Immature natural killer cell (primary cell): ENCODE results near the gene DCBLD2. TPM values are rescaled to one million over a fixed set of nuclear protein-coding genes. Genes with fewer than 3 reads are reported as not detected.

ENCODE experiments used
- DNase-seq, 3 donors: peaks; one replicate each; pipeline ENCODE4 v3.0.0; 2022; ENCODE audit warnings: mixed read lengths in 1 of 3
- H3K27ac Mint-ChIP-seq, 6 donors: one replicate each; pipeline ENCODE4 v1.8.0; 2020; ENCODE audit warnings: mixed read lengths in 6 of 6, mild to moderate bottlenecking in 5 of 6, inconsistent platforms in 4 of 6, moderate library complexity in 3 of 6
- H3K27me3 Mint-ChIP-seq, 3 donors: one replicate each; pipeline ENCODE4 v1.8.0; 2020 to 2021; ENCODE audit warnings: low read depth in 3 of 3, mild to moderate bottlenecking in 3 of 3, mixed read lengths in 3 of 3, moderate library complexity in 3 of 3, inconsistent platforms in 1 of 3
- H3K36me3 Mint-ChIP-seq, 3 donors: one replicate each; pipeline ENCODE4 v1.8.0; 2020; ENCODE audit warnings: mixed read lengths in 3 of 3, inconsistent platforms in 2 of 3, mild to moderate bottlenecking in 2 of 3
- H3K4me1 Mint-ChIP-seq, 2 donors: one replicate each; pipeline ENCODE4 v1.8.0; 2020; ENCODE audit warnings: inconsistent platforms in 2 of 2, mild to moderate bottlenecking in 2 of 2, mixed read lengths in 2 of 2, moderate library complexity in 1 of 2
- H3K4me3 Mint-ChIP-seq, 5 donors: one replicate each; pipeline ENCODE4 v1.8.0; 2020; ENCODE audit warnings: mild to moderate bottlenecking in 5 of 5, mixed read lengths in 5 of 5, inconsistent platforms in 3 of 5, moderate library complexity in 3 of 5
- H3K9me3 Mint-ChIP-seq, 6 donors: one replicate each; pipeline ENCODE4 v1.8.0; 2020; ENCODE audit warnings: mild to moderate bottlenecking in 6 of 6, mixed read lengths in 6 of 6, inconsistent platforms in 4 of 6, moderate library complexity in 3 of 6
- polyA plus RNA-seq, 3 donors: library from polyadenylated mRNA; unstranded; fragments of 300-500 nt; fragmentation: Illumina TruSeq; gene quantifications; one replicate each; pipeline ENCODE4 v1.2.3, GENCODE V29; 2021

The DCBLD2 gene
- polyA plus RNA-seq, 3 donors from 2014 or later, result 0.04 to 1.0 TPM; not detected in 1

DNA sequence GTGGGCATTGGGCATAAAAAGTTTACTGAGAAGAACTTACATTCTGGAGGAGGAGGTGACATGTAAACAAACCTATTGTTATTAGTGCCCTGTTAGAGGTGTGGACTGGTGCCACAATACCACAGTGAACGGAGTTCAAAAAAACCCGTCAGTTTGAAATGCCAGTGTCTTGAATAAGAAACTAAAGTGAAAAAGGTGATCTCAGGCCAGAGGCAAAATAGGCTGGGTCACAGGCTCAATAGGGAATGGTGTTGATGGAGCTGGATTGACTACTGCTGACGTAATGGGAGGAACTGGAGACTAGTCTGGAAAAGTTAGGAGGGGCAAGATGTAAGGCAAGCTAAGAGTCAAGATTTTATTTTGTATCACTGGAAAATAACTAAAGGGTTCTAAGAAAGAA, 1.6 kb upstream of the DCBLD2 start:
- DNase-seq, result no peak
- Mint-ChIP-seq H3K4me1 (peaks cover 17 to 18% of the 10 kb centered on the region in 2 donors), H3K4me3 (peak overlapping the region in 3 of 5 donors; percentile 7 to 15 (median 7)), H3K27ac (no peak overlapping the region), H3K9me3 (peaks cover 0 to 2% (median 0%) of the 10 kb centered on the region in 6 donors), H3K36me3 (no peaks in the 10 kb centered on the region), H3K27me3 (peaks cover 4 to 5% (median 4%) of the 10 kb centered on the region in 3 donors)

- Mint-ChIP-seq H3K4me1 (peaks cover 17 to 18% of the 10 kb centered on the region in 2 donors), H3K27me3 (peaks cover 2 to 5% (median 4%) of the 10 kb centered on the region in 3 donors), H3K36me3 (no peaks in the 10 kb centered on the region), H3K4me3 (peak overlapping the region; percentile 86 to 93 (median 89)), H3K27ac (peak overlapping the region in 4 of 6 donors; percentile 2 to 84 (median 70)), H3K9me3 (peaks cover 0 to 2% (median 0%) of the 10 kb centered on the region in 6 donors)
- peak in 1 of 3 donors; percentile 5 for DNase-seq
These were observed 851 bp upstream of the DCBLD2 start for GRCh38 chr3:98902351-98902740.

DNA sequence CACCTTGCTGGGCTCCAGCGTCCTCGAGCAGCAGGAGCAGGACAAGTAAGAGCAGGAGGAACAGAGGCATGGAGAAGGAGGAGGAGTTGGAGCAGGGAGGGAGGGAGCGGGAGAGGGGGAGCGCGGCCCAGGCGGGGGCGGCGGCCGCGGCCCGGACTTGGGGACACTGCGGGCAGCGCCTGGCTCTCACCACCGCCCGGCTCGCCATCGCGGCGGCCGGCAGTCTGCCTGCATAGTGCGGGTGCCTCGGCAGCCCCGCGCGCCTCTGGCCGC, 440 bp downstream of the DCBLD2 start:
- Mint-ChIP-seq H3K4me3 (peak overlapping the region; percentile 63 to 93 (median 79)), H3K27me3 (peaks cover 2 to 5% (median 4%) of the 10 kb centered on the region in 3 donors), H3K36me3 (no peaks in the 10 kb centered on the region), H3K9me3 (peaks cover 0 to 2% (median 0%) of the 10 kb centered on the region in 6 donors), H3K27ac (no peak overlapping the region), H3K4me1 (peaks cover 17 to 18% of the 10 kb centered on the region in 2 donors)
- DNase-seq, result no peak

- peaks cover 17 to 18% of the 10 kb centered on the region in 2 donors for H3K4me1 Mint-ChIP-seq
- H3K27ac Mint-ChIP-seq, result no peak overlapping the region
- DNase-seq, result no peak
- H3K4me3 Mint-ChIP-seq, result peak overlapping the region; percentile 63 to 88 (median 79)
- no peaks in the 10 kb centered on the region for H3K36me3 Mint-ChIP-seq
- peaks cover 2 to 5% (median 4%) of the 10 kb centered on the region in 3 donors for H3K27me3 Mint-ChIP-seq
- peaks cover 0 to 2% (median 0%) of the 10 kb centered on the region in 6 donors for H3K9me3 Mint-ChIP-seq
These were observed 1.0 kb downstream of the DCBLD2 start for GRCh38 chr3:98900265-98901118.

DNA sequence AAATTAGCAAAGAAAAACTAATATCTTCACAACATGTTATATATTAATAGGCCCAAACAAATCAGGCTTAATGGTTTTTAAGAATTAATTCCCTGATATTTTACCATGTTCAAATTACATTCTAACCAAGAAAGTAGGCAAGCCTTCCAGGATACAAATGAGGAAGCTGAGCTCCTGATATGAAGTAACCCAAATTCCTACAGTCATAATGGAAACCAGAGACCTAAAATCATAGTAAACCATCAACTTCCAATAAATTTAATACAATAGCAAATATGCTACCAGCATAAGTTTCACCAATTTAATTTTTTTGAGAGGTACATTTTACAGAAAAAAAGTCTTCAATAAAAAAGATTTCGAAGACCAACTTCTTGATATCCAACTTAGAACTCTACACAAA, 3.8 kb downstream of the DCBLD2 start:
- Mint-ChIP-seq H3K36me3 (no peaks in the 10 kb centered on the region), H3K4me3 (no peak overlapping the region)

GRCh38 chr3:98894791-98895576, 6.5 kb downstream of the DCBLD2 start:
- no peak overlapping the region for H3K4me3 Mint-ChIP-seq
- peaks cover 1 to 5% (median 4%) of the 10 kb centered on the region in 3 donors for H3K27me3 Mint-ChIP-seq
- H3K36me3 Mint-ChIP-seq, result no peaks in the 10 kb centered on the region
- no peaks in the 10 kb centered on the region for H3K9me3 Mint-ChIP-seq
- H3K4me1 Mint-ChIP-seq, result no peaks in the 10 kb centered on the region
- no peak for DNase-seq
- H3K27ac Mint-ChIP-seq, result no peak overlapping the region

More for the DNA sequence above, 3.8 kb downstream of the DCBLD2 start:
- DNase-seq, result no peak
- Mint-ChIP-seq H3K9me3 (no peaks in the 10 kb centered on the region), H3K27me3 (peaks cover 2 to 7% (median 5%) of the 10 kb centered on the region in 3 donors), H3K4me1 (peaks cover 17% of the 10 kb centered on the region in 2 donors), H3K27ac (no peak overlapping the region)

DNA sequence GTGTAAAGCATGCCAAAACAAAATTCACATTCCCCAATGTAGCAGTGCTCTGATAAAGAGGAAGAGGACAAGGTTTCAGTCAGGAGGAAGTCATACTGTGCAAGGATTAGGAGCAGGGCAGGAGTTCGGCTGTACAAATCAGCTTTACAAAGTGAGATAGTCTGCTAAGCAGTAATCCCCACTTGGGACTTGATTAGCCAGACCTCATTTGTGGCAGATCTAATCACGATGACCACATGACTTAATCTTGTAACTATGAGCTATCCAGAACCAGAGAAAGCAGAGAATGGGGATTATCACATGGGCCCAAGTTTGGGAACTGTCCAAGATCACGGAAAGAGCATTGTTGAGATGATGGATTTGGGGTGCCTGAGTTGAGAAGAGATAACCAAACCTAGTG, 7.8 kb downstream of the DCBLD2 start:
- no peak for DNase-seq
- Mint-ChIP-seq H3K27ac (no peak overlapping the region), H3K9me3 (no peaks in the 10 kb centered on the region), H3K4me1 (no peaks in the 10 kb centered on the region), H3K27me3 (peaks cover 1 to 5% (median 4%) of the 10 kb centered on the region in 3 donors), H3K36me3 (no peaks in the 10 kb centered on the region), H3K4me3 (no peak overlapping the region)

DNA sequence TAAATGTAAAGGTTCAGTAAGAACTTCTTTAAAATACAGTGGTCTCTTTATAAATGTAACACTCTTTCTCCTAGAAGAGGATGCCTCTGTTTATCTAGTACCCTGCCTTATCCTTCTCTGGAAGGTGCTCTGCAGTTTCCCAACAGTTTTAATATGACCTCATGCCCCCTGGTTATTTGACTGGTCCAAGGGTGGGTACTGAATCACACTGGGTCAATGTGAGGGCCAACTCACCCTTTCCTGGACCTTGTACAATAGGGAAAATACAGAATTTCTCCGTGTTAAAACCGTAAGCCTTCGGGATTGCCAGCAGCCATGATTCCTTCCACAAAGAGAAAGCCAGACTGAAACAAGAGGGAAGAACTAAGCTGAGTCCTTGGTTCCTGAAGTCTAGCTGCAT, 9.2 kb downstream of the DCBLD2 start:
- no peak for DNase-seq
- Mint-ChIP-seq H3K9me3 (no peaks in the 10 kb centered on the region), H3K4me3 (no peak overlapping the region), H3K27ac (no peak overlapping the region), H3K27me3 (peaks cover 4 to 5% (median 4%) of the 10 kb centered on the region in 3 donors), H3K36me3 (no peaks in the 10 kb centered on the region), H3K4me1 (no peaks in the 10 kb centered on the region)

GRCh38 chr3:98890965-98891910, 10.3 kb downstream of the DCBLD2 start:
- H3K36me3 Mint-ChIP-seq, result no peaks in the 10 kb centered on the region
- no peak for DNase-seq
- peaks cover 4 to 5% (median 4%) of the 10 kb centered on the region in 3 donors for H3K27me3 Mint-ChIP-seq
- no peak overlapping the region for H3K4me3 Mint-ChIP-seq
- H3K27ac Mint-ChIP-seq, result no peak overlapping the region
- no peaks in the 10 kb centered on the region for H3K4me1 Mint-ChIP-seq
- no peaks in the 10 kb centered on the region for H3K9me3 Mint-ChIP-seq

GRCh38 chr3:98890181-98890835, 11.2 kb downstream of the DCBLD2 start:
- Mint-ChIP-seq H3K9me3 (no peaks in the 10 kb centered on the region), H3K27me3 (peaks cover 4 to 5% (median 4%) of the 10 kb centered on the region in 3 donors), H3K4me1 (no peaks in the 10 kb centered on the region), H3K27ac (no peak overlapping the region), H3K36me3 (no peaks in the 10 kb centered on the region), H3K4me3 (no peak overlapping the region)
- DNase-seq, result no peak

DNA sequence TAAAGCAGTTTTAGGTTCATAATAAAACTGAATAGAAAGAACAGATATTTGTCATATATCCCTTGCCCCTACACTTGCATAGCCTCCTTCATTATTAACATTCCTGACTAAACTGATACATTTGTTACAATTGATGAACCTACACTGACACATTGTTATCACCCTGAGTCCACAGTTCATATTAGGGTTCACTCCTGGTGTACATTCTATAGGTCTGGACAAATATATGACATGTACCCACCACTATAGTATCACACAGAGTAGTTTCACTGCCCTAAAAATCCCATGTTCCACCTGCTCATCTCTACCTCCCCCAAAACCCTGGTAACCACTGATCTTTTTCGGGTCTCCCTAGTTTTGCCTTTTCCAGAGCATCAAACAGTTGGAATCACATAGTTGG, 13.8 kb downstream of the DCBLD2 start:
- Mint-ChIP-seq H3K4me1 (no peaks in the 10 kb centered on the region), H3K27ac (no peak overlapping the region), H3K9me3 (peaks cover 0 to under 1% (median 0%) of the 10 kb centered on the region in 6 donors), H3K36me3 (no peaks in the 10 kb centered on the region), H3K4me3 (no peak overlapping the region), H3K27me3 (peaks cover 0 to 4% (median under 1%) of the 10 kb centered on the region in 3 donors)
- no peak for DNase-seq

GRCh38 chr3:98886525-98886924, 15.0 kb downstream of the DCBLD2 start:
- peaks cover 0 to 3% (median 0%) of the 10 kb centered on the region in 6 donors for H3K9me3 Mint-ChIP-seq
- no peak for DNase-seq
- H3K4me3 Mint-ChIP-seq, result no peak overlapping the region
- H3K27ac Mint-ChIP-seq, result no peak overlapping the region
- H3K27me3 Mint-ChIP-seq, result peaks cover 0 to 3% (median 0%) of the 10 kb centered on the region in 3 donors
- no peaks in the 10 kb centered on the region for H3K4me1 Mint-ChIP-seq
- H3K36me3 Mint-ChIP-seq, result no peaks in the 10 kb centered on the region

- DNase-seq, result no peak
- Mint-ChIP-seq H3K9me3 (peaks cover 0 to 3% (median 0%) of the 10 kb centered on the region in 6 donors), H3K4me3 (no peak overlapping the region), H3K27me3 (peaks cover 0 to 3% (median 0%) of the 10 kb centered on the region in 3 donors), H3K27ac (no peak overlapping the region), H3K36me3 (no peaks in the 10 kb centered on the region), H3K4me1 (no peaks in the 10 kb centered on the region)
These were observed 15.6 kb downstream of the DCBLD2 start for GRCh38 chr3:98885851-98886250.
